GM18498 (cell line): Measurements from ENCODE around the gene ASB2.

Source experiments
- ATAC-seq: cut with Tn5 transposase; IDR thresholded peaks from one replicate; pipeline ENCODE4 v1.9.1; 2021; ENCODE audit warnings: mild to moderate bottlenecking, moderate library complexity; ENCODE audit not compliant: unreplicated experiment

The ASB2 gene

GRCh38 chr14:93981316-93982229, 5.2 kb upstream of the ASB2 start:
- ATAC-seq: no peak

GRCh38 chr14:93980456-93981201, 4.3 kb upstream of the ASB2 start:
- no peak for ATAC-seq

GRCh38 chr14:93978735-93979134, 2.4 kb upstream of the ASB2 start:
- peak; percentile 1 for ATAC-seq

GRCh38 chr14:93977790-93978581, 1.6 kb upstream of the ASB2 start:
- peak; percentile 61 for ATAC-seq

GRCh38 chr14:93977171-93977570, 801 bp upstream of the ASB2 start:
- ATAC-seq: no peak

GRCh38 chr14:93975791-93976476, 436 bp downstream of the ASB2 start:
- ATAC-seq: peak; percentile 73

- ATAC-seq: no peak
Observed at GRCh38 chr14:93974833-93975232, 1.5 kb downstream of the ASB2 start.

- no peak for ATAC-seq
Observed at GRCh38 chr14:93974299-93974698, 2.1 kb downstream of the ASB2 start.

GRCh38 chr14:93973607-93974006, 2.8 kb downstream of the ASB2 start:
- ATAC-seq: no peak

- ATAC-seq: no peak
Observed at GRCh38 chr14:93972618-93973205, 3.7 kb downstream of the ASB2 start.

GRCh38 chr14:93971635-93972027, 4.7 kb downstream of the ASB2 start:
- no peak for ATAC-seq

GRCh38 chr14:93970965-93971634, 5.3 kb downstream of the ASB2 start:
- ATAC-seq: peak; percentile 42

- ATAC-seq: peak; percentile 29
Observed at GRCh38 chr14:93970585-93970964, 5.8 kb downstream of the ASB2 start.

- ATAC-seq: no peak
Observed at GRCh38 chr14:93969082-93969828, 7.1 kb downstream of the ASB2 start.

GRCh38 chr14:93967637-93968250, 8.6 kb downstream of the ASB2 start:
- ATAC-seq: peak; percentile 42

- no peak for ATAC-seq
Observed at GRCh38 chr14:93965946-93966474, 10.4 kb downstream of the ASB2 start.

- ATAC-seq: no peak
Observed at GRCh38 chr14:93965287-93965821, 11.0 kb downstream of the ASB2 start.

GRCh38 chr14:93964820-93965286, 11.5 kb downstream of the ASB2 start:
- ATAC-seq: no peak
